Activated CD4-positive, alpha-beta memory T cell treated with anti-CD3 and anti-CD28 coated beads, Interleukin-2, amount 10 ng/mL, durations not matched to agents 7 days and 5 days (primary cell): ENCODE results near the gene EBP. TPM values are rescaled to one million over a fixed set of nuclear protein-coding genes. Genes with fewer than 3 reads are reported as not detected.
A peak's percentile ranks its signal among the peaks of the same experiment; 100 is the strongest.

Source experiments
- CTCF ChIA-PET: fragments of 350-600 bp; sonication (Branson Sonifier 250); formaldehyde crosslinking; loops from one replicate; lab custom pipeline; 2021; ENCODE audit warnings: antibody characterized with exemption, inconsistent platforms; lab: Charles Lee
- POLR2A ChIA-PET: fragments of 350-600 bp; sonication (Branson Sonifier 250); formaldehyde crosslinking; loops from one replicate; lab custom pipeline; 2021; ENCODE audit warnings: antibody characterized with exemption; lab: Charles Lee
- DNase-seq: peaks from one replicate; pipeline ENCODE4 v3.0.0-alpha.2; 2020
- H3K27ac Mint-ChIP-seq: one replicate; pipeline ENCODE4 v1.8.0; 2021; ENCODE audit warnings: mild to moderate bottlenecking, mixed read lengths
- H3K27me3 Mint-ChIP-seq: one replicate; pipeline ENCODE4 v1.8.0; 2021; ENCODE audit warnings: mixed read lengths
- H3K36me3 Mint-ChIP-seq: one replicate; pipeline ENCODE4 v1.8.0; 2021; ENCODE audit warnings: low read depth, mixed read lengths
- H3K4me1 Mint-ChIP-seq: one replicate; pipeline ENCODE4 v1.8.0; 2021; ENCODE audit warnings: mixed read lengths
- H3K4me3 Mint-ChIP-seq: one replicate; pipeline ENCODE4 v1.8.0; 2021; ENCODE audit warnings: mild to moderate bottlenecking, mixed read lengths
- H3K9me3 Mint-ChIP-seq: one replicate; pipeline ENCODE4 v1.8.0; 2021; ENCODE audit warnings: mixed read lengths
- total RNA-seq, 2 experiments: library from RNA; stranded (reverse); gene quantifications; one replicate each; pipeline ENCODE4 v1.2.3, GENCODE V29; 2021

The EBP gene
- total RNA-seq, 2 experiments from 2014 or later = 446 to 461 TPM

GRCh38 chrX:48478806-48479205, 42.8 kb upstream of the EBP start:
- CTCF ChIA-PET = no interaction called here
- Mint-ChIP-seq H3K27me3 (no peaks in the 10 kb centered on the region), H3K9me3 (no peaks in the 10 kb centered on the region), H3K4me3 (no peak overlapping the region), H3K4me1 (peaks cover 37% of the 10 kb centered on the region), H3K27ac (peak overlapping the region; percentile 26), H3K36me3 (peaks cover 50% of the 10 kb centered on the region)
- POLR2A ChIA-PET = interaction anchor here (0.6 to 1.5 kb wide), 2 partner anchors 10 to 92 kb away, joined by 3 to 5 read pairs; no protein-coding TSS in a partner anchor
- DNase-seq = no peak

- H3K27me3 Mint-ChIP-seq = no peaks in the 10 kb centered on the region
- CTCF ChIA-PET = no interaction called here
- POLR2A ChIA-PET = no interaction called here
- peaks cover 50% of the 10 kb centered on the region for H3K36me3 Mint-ChIP-seq
- peaks cover 26% of the 10 kb centered on the region for H3K4me1 Mint-ChIP-seq
- no peak overlapping the region for H3K27ac Mint-ChIP-seq
- H3K9me3 Mint-ChIP-seq = no peaks in the 10 kb centered on the region
- H3K4me3 Mint-ChIP-seq = no peak overlapping the region
- no peak for DNase-seq
These were observed 41.5 kb upstream of the EBP start for GRCh38 chrX:48480142-48480541.

GRCh38 chrX:48480583-48480982, 41.0 kb upstream of the EBP start:
- Mint-ChIP-seq H3K4me3 (no peak overlapping the region), H3K9me3 (no peaks in the 10 kb centered on the region), H3K4me1 (peaks cover 25% of the 10 kb centered on the region), H3K36me3 (peaks cover 50% of the 10 kb centered on the region), H3K27ac (no peak overlapping the region), H3K27me3 (no peaks in the 10 kb centered on the region)
- DNase-seq = no peak
- ChIA-PET CTCF (no interaction called here), POLR2A (no interaction called here)

- CTCF ChIA-PET = no interaction called here
- peaks cover 45% of the 10 kb centered on the region for H3K36me3 Mint-ChIP-seq
- H3K4me1 Mint-ChIP-seq = peaks cover 16% of the 10 kb centered on the region
- H3K9me3 Mint-ChIP-seq = no peaks in the 10 kb centered on the region
- POLR2A ChIA-PET = interaction anchor here (1.3 kb wide), 1 partner anchor 40 kb away, joined by 3 read pairs; no protein-coding TSS in a partner anchor
- no peak for DNase-seq
- H3K27me3 Mint-ChIP-seq = no peaks in the 10 kb centered on the region
- H3K27ac Mint-ChIP-seq = no peak overlapping the region
- no peak overlapping the region for H3K4me3 Mint-ChIP-seq
These were observed 39.1 kb upstream of the EBP start for GRCh38 chrX:48482526-48482925.

- Mint-ChIP-seq H3K36me3 (peaks cover 13% of the 10 kb centered on the region), H3K9me3 (no peaks in the 10 kb centered on the region)
- CTCF ChIA-PET = no interaction called here
These were observed 34.2 kb upstream of the EBP start for GRCh38 chrX:48487362-48487798.

GRCh38 chrX:48488034-48488433, 33.6 kb upstream of the EBP start:
- no peak overlapping the region for H3K27ac Mint-ChIP-seq
- DNase-seq = no peak
- no peaks in the 10 kb centered on the region for H3K27me3 Mint-ChIP-seq
- POLR2A ChIA-PET = no interaction called here
- peaks cover 6% of the 10 kb centered on the region for H3K36me3 Mint-ChIP-seq
- no peak overlapping the region for H3K4me3 Mint-ChIP-seq
- CTCF ChIA-PET = no interaction called here
- H3K9me3 Mint-ChIP-seq = no peaks in the 10 kb centered on the region
- no peaks in the 10 kb centered on the region for H3K4me1 Mint-ChIP-seq

More at GRCh38 chrX:48487362-48487798, 34.2 kb upstream of the EBP start:
- H3K27me3 Mint-ChIP-seq = no peaks in the 10 kb centered on the region
- POLR2A ChIA-PET = no interaction called here
- H3K4me1 Mint-ChIP-seq = no peaks in the 10 kb centered on the region
- no peak overlapping the region for H3K27ac Mint-ChIP-seq
- no peak for DNase-seq
- H3K4me3 Mint-ChIP-seq = no peak overlapping the region

GRCh38 chrX:48489296-48489695, 32.3 kb upstream of the EBP start:
- no peak for DNase-seq
- POLR2A ChIA-PET = no interaction called here
- no peaks in the 10 kb centered on the region for H3K9me3 Mint-ChIP-seq
- CTCF ChIA-PET = no interaction called here
- no peaks in the 10 kb centered on the region for H3K4me1 Mint-ChIP-seq
- peaks cover 3% of the 10 kb centered on the region for H3K36me3 Mint-ChIP-seq
- no peaks in the 10 kb centered on the region for H3K27me3 Mint-ChIP-seq
- H3K27ac Mint-ChIP-seq = no peak overlapping the region
- no peak overlapping the region for H3K4me3 Mint-ChIP-seq

- Mint-ChIP-seq H3K4me3 (no peak overlapping the region), H3K4me1 (no peaks in the 10 kb centered on the region), H3K27me3 (no peaks in the 10 kb centered on the region), H3K9me3 (no peaks in the 10 kb centered on the region), H3K36me3 (peaks cover 3% of the 10 kb centered on the region), H3K27ac (no peak overlapping the region)
- DNase-seq = no peak
- CTCF ChIA-PET = no interaction called here
- POLR2A ChIA-PET = interaction anchor here (0.7 kb wide), 1 partner anchor 50 kb away, joined by 3 read pairs; the partner anchor contains the start of gene TBC1D25
These were observed 31.7 kb upstream of the EBP start for GRCh38 chrX:48489892-48490291.

GRCh38 chrX:48490661-48491060, 30.9 kb upstream of the EBP start:
- H3K4me3 Mint-ChIP-seq = no peak overlapping the region
- DNase-seq = no peak
- no peaks in the 10 kb centered on the region for H3K9me3 Mint-ChIP-seq
- POLR2A ChIA-PET = interaction anchor here (0.7 kb wide), 1 partner anchor 49 kb away, joined by 3 read pairs; the partner anchor contains the start of gene TBC1D25
- no peaks in the 10 kb centered on the region for H3K4me1 Mint-ChIP-seq
- H3K27ac Mint-ChIP-seq = no peak overlapping the region
- H3K27me3 Mint-ChIP-seq = no peaks in the 10 kb centered on the region
- peaks cover 3% of the 10 kb centered on the region for H3K36me3 Mint-ChIP-seq
- CTCF ChIA-PET = no interaction called here

GRCh38 chrX:48491809-48492208, 29.8 kb upstream of the EBP start:
- peaks cover 3% of the 10 kb centered on the region for H3K36me3 Mint-ChIP-seq
- H3K9me3 Mint-ChIP-seq = no peaks in the 10 kb centered on the region
- no peak for DNase-seq
- no peaks in the 10 kb centered on the region for H3K4me1 Mint-ChIP-seq
- H3K27ac Mint-ChIP-seq = no peak overlapping the region
- H3K27me3 Mint-ChIP-seq = no peaks in the 10 kb centered on the region
- ChIA-PET CTCF (no interaction called here), POLR2A (no interaction called here)
- no peak overlapping the region for H3K4me3 Mint-ChIP-seq

GRCh38 chrX:48492293-48492910, 29.2 kb upstream of the EBP start:
- ChIA-PET CTCF (no interaction called here), POLR2A (no interaction called here)
- no peaks in the 10 kb centered on the region for H3K27me3 Mint-ChIP-seq
- DNase-seq = no peak
- no peaks in the 10 kb centered on the region for H3K4me1 Mint-ChIP-seq
- H3K27ac Mint-ChIP-seq = no peak overlapping the region
- H3K36me3 Mint-ChIP-seq = peaks cover under 1% of the 10 kb centered on the region
- no peak overlapping the region for H3K4me3 Mint-ChIP-seq
- no peaks in the 10 kb centered on the region for H3K9me3 Mint-ChIP-seq

- no peak for DNase-seq
- POLR2A ChIA-PET = interaction anchor here (1.9 kb wide), 1 partner anchor 13 kb away, joined by 4 read pairs; no protein-coding TSS in a partner anchor
- Mint-ChIP-seq H3K27ac (no peak overlapping the region), H3K4me1 (peaks cover 5% of the 10 kb centered on the region), H3K27me3 (peaks cover 6% of the 10 kb centered on the region), H3K4me3 (no peak overlapping the region), H3K36me3 (no peaks in the 10 kb centered on the region), H3K9me3 (no peaks in the 10 kb centered on the region)
- CTCF ChIA-PET = interaction anchor here (1.6 to 1.7 kb wide), 2 partner anchors 45 to 411 kb away, joined by 3 to 4 read pairs; no protein-coding TSS in a partner anchor
These were observed 27.7 kb upstream of the EBP start for GRCh38 chrX:48493890-48494364.

- Mint-ChIP-seq H3K27ac (no peak overlapping the region), H3K4me1 (peaks cover 5% of the 10 kb centered on the region), H3K36me3 (no peaks in the 10 kb centered on the region), H3K4me3 (no peak overlapping the region), H3K27me3 (peaks cover 6% of the 10 kb centered on the region), H3K9me3 (no peaks in the 10 kb centered on the region)
- DNase-seq = no peak
- POLR2A ChIA-PET = interaction anchor here (1.2 kb wide), 1 partner anchor 11 kb away, joined by 3 read pairs; no protein-coding TSS in a partner anchor
- CTCF ChIA-PET = no interaction called here
These were observed 24.9 kb upstream of the EBP start for GRCh38 chrX:48496660-48497059.
